A549 (cell line): ENCODE results near the gene COL1A1.

Source experiments
- CBX2 ChIP-seq: fragments of 200-600 bp; sonication (generic); IDR thresholded peaks from 2 replicates; pipeline ENCODE4 v1.6.1; 2016; ENCODE audit warnings: low read depth, mild to moderate bottlenecking, borderline replicate concordance
- CTCF ChIP-seq: fragments of >200 bp; sonication (Bioruptor Twin); formaldehyde crosslinking; IDR thresholded peaks from 3 replicates; pipeline ENCODE4 v1.5.1; 2016
- EHMT2 ChIP-seq: fragments of 200-600 bp; sonication (generic); IDR thresholded peaks from 2 replicates; pipeline ENCODE4 v1.6.1; 2016; ENCODE audit warnings: antibody characterized with exemption, low read depth, mild to moderate bottlenecking, moderate library complexity
- ELK1 ChIP-seq: fragments of 150-350 bp; IDR thresholded peaks from 2 replicates; pipeline ENCODE4 v1.6.1; 2014; ENCODE audit warnings: low read depth, mild to moderate bottlenecking, low read length
- JUN ChIP-seq, 2 experiments: fragments of >200 bp; sonication (Bioruptor Twin); formaldehyde crosslinking; IDR thresholded peaks; 2 replicates in 1 of 2; 3 replicates in 1 of 2; pipeline ENCODE4 v1.6.1; 2016 to 2017
- MYC ChIP-seq: IDR thresholded peaks from 2 replicates; pipeline ENCODE4 v1.6.1; 2012; ENCODE audit warnings: mild to moderate bottlenecking, inconsistent platforms, low read length, improper control_type of control experiment, borderline replicate concordance
- REST ChIP-seq: fragments of 200-600 bp; sonication (generic); IDR thresholded peaks from 2 replicates; pipeline ENCODE4 v1.6.1; 2016; ENCODE audit warnings: antibody characterized with exemption, mild to moderate bottlenecking, moderate library complexity

- TF ChIP-seq REST: no peak
- TF ChIP-seq CBX2: no peak
- TF ChIP-seq MYC: no peak
- TF ChIP-seq CTCF: no peak
- TF ChIP-seq ELK1: no peak
- 0 out of 5 replicates have a peak, but pooled peaks of 1 of the 2 experiments have one; percentile 41 for TF ChIP-seq JUN (IDR thresholded peaks at IDR 0.05)
- TF ChIP-seq EHMT2: no peak
Observed at GRCh38 chr17:50218771-50219315, 17.4 kb upstream of the COL1A1 start.
